GM19395 (cell line): ENCODE results near the gene PTPRG.

Experiments
- ATAC-seq: cut with Tn5 transposase; IDR thresholded peaks from one replicate; pipeline ENCODE4 v1.9.1; 2021; ENCODE audit warnings: mild to moderate bottlenecking, moderate library complexity; ENCODE audit not compliant: unreplicated experiment

The PTPRG gene

GRCh38 chr3:62159709-62160092 lies 598.3 kb downstream of the PTPRG start:
- ATAC-seq = no peak

- ATAC-seq = no peak
Measured at GRCh38 chr3:62161371-62161770, 600.0 kb downstream of the PTPRG start.

GRCh38 chr3:62164196-62164595 lies 602.8 kb downstream of the PTPRG start:
- no peak for ATAC-seq

- no peak for ATAC-seq
Measured at GRCh38 chr3:62164746-62165145, 603.4 kb downstream of the PTPRG start.

GRCh38 chr3:62167566-62168262 lies 606.3 kb downstream of the PTPRG start:
- ATAC-seq = no peak

- no peak for ATAC-seq
Measured at GRCh38 chr3:62168356-62168755, 607.0 kb downstream of the PTPRG start.

GRCh38 chr3:62169906-62170660 lies 608.7 kb downstream of the PTPRG start:
- no peak for ATAC-seq

GRCh38 chr3:62171789-62172188 lies 610.4 kb downstream of the PTPRG start:
- no peak for ATAC-seq

GRCh38 chr3:62172199-62172598 lies 610.8 kb downstream of the PTPRG start:
- no peak for ATAC-seq

GRCh38 chr3:62173939-62174515 lies 612.7 kb downstream of the PTPRG start:
- no peak for ATAC-seq

- ATAC-seq = no peak
Measured at GRCh38 chr3:62175161-62175560, 613.8 kb downstream of the PTPRG start.

GRCh38 chr3:62178032-62178431 lies 616.7 kb downstream of the PTPRG start:
- ATAC-seq = no peak

GRCh38 chr3:62178739-62179600 lies 617.6 kb downstream of the PTPRG start:
- no peak for ATAC-seq

GRCh38 chr3:62180514-62180913 lies 619.1 kb downstream of the PTPRG start:
- ATAC-seq = no peak

- no peak for ATAC-seq
Measured at GRCh38 chr3:62183087-62183486, 621.7 kb downstream of the PTPRG start.

- ATAC-seq = no peak
Measured at GRCh38 chr3:62183969-62184368, 622.6 kb downstream of the PTPRG start.

- no peak for ATAC-seq
Measured at GRCh38 chr3:62184559-62184958, 623.2 kb downstream of the PTPRG start.

- no peak for ATAC-seq
Measured at GRCh38 chr3:62187022-62187431, 625.7 kb downstream of the PTPRG start.

- peak; percentile 92 for ATAC-seq
Measured at GRCh38 chr3:62188681-62189375, 627.5 kb downstream of the PTPRG start.

GRCh38 chr3:62189376-62189698 lies 628.0 kb downstream of the PTPRG start:
- ATAC-seq = no peak

GRCh38 chr3:62192891-62193290 lies 631.5 kb downstream of the PTPRG start:
- ATAC-seq = no peak
